Endothelial cell of umbilical vein (primary cell): Measurements from ENCODE around the gene RTN1. TPM values are rescaled to one million over a fixed set of nuclear protein-coding genes. Genes with fewer than 3 reads are reported as not detected.

Experiments
- BruUV-seq: library from RNA; stranded (reverse); fragments of 400-500 nt; replicated peaks from 2 replicates; lab custom pipeline; 2021; lab: Mats Ljungman, UMichigan
- CTCF ChIA-PET: fragments of 300-600, 350-600 bp; sonication (Branson Sonifier 250); formaldehyde crosslinking; loops from one replicate; lab custom pipeline; 2021; ENCODE audit warnings: antibody characterized with exemption, inconsistent platforms; lab: Charles Lee
- POLR2A ChIA-PET: fragments of 300-600, 350-600 bp; sonication (Branson Sonifier 250); formaldehyde crosslinking; loops from one replicate; lab custom pipeline; 2021; ENCODE audit warnings: antibody characterized with exemption, inconsistent platforms; lab: Charles Lee
- DNase-seq: peaks from one replicate; pipeline ENCODE4 v3.0.0-alpha.2; 2011; ENCODE audit warnings: low read depth, low spot score
- FAIRE-seq: peaks from 2 replicates; lab custom pipeline; 2011; peaks lifted over from hg19 to GRCh38; lab: Jason Lieb, UNC
- H2AFZ ChIP-seq: 2 replicates; pipeline ENCODE4 v1.6.0; 2012; ENCODE audit warnings: low read depth, low read length, control low read depth, inconsistent platforms
- H3K27ac ChIP-seq: 2 replicates; pipeline ENCODE4 v1.5.1; 2011; ENCODE audit warnings: low read depth, mild to moderate bottlenecking, control low read depth, low read length, moderate library complexity; ENCODE audit not compliant: insufficient read depth
- H3K27me3 ChIP-seq, 2 experiments: 2 replicates each; pipeline versions ENCODE4 v1.6.0 to v1.6.1; 2011; ENCODE audit warnings: low read length in 2 of 2, mixed read lengths in 1 of 2; ENCODE audit not compliant: control insufficient read depth in 2 of 2, insufficient read depth in 2 of 2
- H3K36me3 ChIP-seq, 2 experiments: 2 replicates in 1 of 2; 3 replicates in 1 of 2; pipeline ENCODE4 v1.5.1; 2011; ENCODE audit warnings: low read length in 2 of 2, mild to moderate bottlenecking in 1 of 2, moderate library complexity in 1 of 2; ENCODE audit not compliant: control insufficient read depth in 2 of 2, insufficient read depth in 2 of 2; ENCODE audit errors: extremely low read depth in 1 of 2
- H3K4me1 ChIP-seq: 3 replicates; pipeline ENCODE4 v1.5.1; 2011; ENCODE audit warnings: mild to moderate bottlenecking, low read length; ENCODE audit not compliant: control insufficient read depth, insufficient read depth; ENCODE audit errors: extremely low read depth
- H3K4me2 ChIP-seq: 2 replicates; pipeline ENCODE4 v1.6.1; 2011; ENCODE audit warnings: low read length, control low read depth, mixed read lengths; ENCODE audit not compliant: insufficient read depth
- H3K4me3 ChIP-seq, 3 experiments: fragments of 200-600 bp in 1 of 3; sonication (generic), shearing (Covaris generic) in 1 of 3; replicated peaks in 1 of 3; 2 replicates each; pipeline ENCODE4 v1.5.1; 2011 to 2016; ENCODE audit warnings: control low read depth in 3 of 3, low read length in 3 of 3, mild to moderate bottlenecking in 2 of 3, inconsistent platforms in 1 of 3, low read depth in 1 of 3, moderate library complexity in 1 of 3; ENCODE audit not compliant: insufficient read depth in 1 of 3
- H3K79me2 ChIP-seq: 2 replicates; pipeline ENCODE4 v1.6.0; 2012; ENCODE audit warnings: low read length, inconsistent platforms; ENCODE audit not compliant: control insufficient read depth, insufficient read depth
- H3K9ac ChIP-seq: replicated peaks from 2 replicates; pipeline ENCODE3; 2011; ENCODE audit warnings: low read length, control low read depth; ENCODE audit not compliant: insufficient read depth; ENCODE audit errors: extremely low read depth
- H3K9me1 ChIP-seq: replicated peaks from 3 replicates; pipeline ENCODE4 v1.6.0; 2011; ENCODE audit warnings: mild to moderate bottlenecking, low read length; ENCODE audit not compliant: control insufficient read depth, insufficient read depth; ENCODE audit errors: extremely low read depth
- H3K9me3 ChIP-seq: replicated peaks from 2 replicates; pipeline ENCODE4 v1.5.1; 2012; ENCODE audit warnings: low read length, inconsistent platforms; ENCODE audit not compliant: control insufficient read depth, insufficient read depth
- H4K20me1 ChIP-seq: replicated peaks from 2 replicates; pipeline ENCODE3; 2011; ENCODE audit warnings: mild to moderate bottlenecking, low read length; ENCODE audit not compliant: control insufficient read depth, insufficient read depth; ENCODE audit errors: extremely low read depth
- CTCF ChIP-seq, 2 donors: IDR thresholded peaks; 1 replicate in 1 of 2; 2 replicates in 1 of 2; pipeline ENCODE4 v1.5.1; 2011; ENCODE audit warnings: low read length in 2 of 2, mild to moderate bottlenecking in 2 of 2, moderate library complexity in 2 of 2, control low read depth in 1 of 2, inconsistent platforms in 1 of 2, low read depth in 1 of 2; ENCODE audit not compliant: insufficient read depth in 1 of 2; ENCODE audit errors: extremely low read depth in 1 of 2
- EZH2 ChIP-seq: IDR thresholded peaks from 2 replicates; pipeline ENCODE4 v1.6.1; 2012; ENCODE audit warnings: borderline replicate concordance, low read depth, mild to moderate bottlenecking, moderate library complexity, low read length, inconsistent platforms; ENCODE audit not compliant: severe bottlenecking
- FOS ChIP-seq: IDR thresholded peaks from 2 replicates; pipeline ENCODE4 v1.6.1; 2011; ENCODE audit warnings: mild to moderate bottlenecking, low read length, moderate library complexity, borderline replicate concordance; ENCODE audit not compliant: insufficient read depth
- GATA2 ChIP-seq: IDR thresholded peaks from 2 replicates; pipeline ENCODE4 v1.7.0; 2011; ENCODE audit warnings: low read depth, mild to moderate bottlenecking, moderate library complexity, mixed read lengths, low read length; ENCODE audit not compliant: insufficient read length, insufficient read depth
- JUN ChIP-seq: IDR thresholded peaks from 2 replicates; pipeline ENCODE4 v1.6.1; 2011; ENCODE audit warnings: borderline replicate concordance, low read depth; ENCODE audit not compliant: insufficient read length, insufficient read depth
- MYC ChIP-seq: IDR thresholded peaks from one replicate; pipeline ENCODE4 v1.6.1; 2011; ENCODE audit warnings: mild to moderate bottlenecking, low read depth, low read length
- POLR2A ChIP-seq: IDR thresholded peaks from 2 replicates; pipeline ENCODE4 v1.6.1; 2012; ENCODE audit warnings: low read depth, mild to moderate bottlenecking, control low read depth, low read length
- POLR2AphosphoS5 ChIP-seq: IDR thresholded peaks from 2 replicates; pipeline ENCODE4 v1.6.1; 2012; ENCODE audit warnings: low read depth, mild to moderate bottlenecking, control low read depth, low read length, moderate library complexity; ENCODE audit not compliant: insufficient read depth
- dilution Hi-C: fragments of 300-500 bp; cut with MboI; formaldehyde crosslinking; loops from one replicate; pipeline ENCODE4 v1.15.0; 2019; ENCODE audit warnings: low sequenced_read_pairs; ENCODE audit not compliant: extremely low pct_ligation_motif_present
- intact Hi-C: fragments of 100-400 bp; cut with micrococcal nuclease; formaldehyde crosslinking; loops from one replicate; pipeline ENCODE4 v1.10.0; 2022
- polyA plus RNA-seq, 4 experiments: library from polyadenylated mRNA; depleted of rRNA in 3 of 4; stranded (reverse) in 3 of 4; unstranded in 1 of 4; fragments of >200 nt; gene quantifications; 2 replicates each; pipeline versions ENCODE4 v1.2.1 to v1.2.3, GENCODE V29; 2011 to 2012; ENCODE audit warnings: missing spikeins in 1 of 4
- total RNA-seq: library from RNA; stranded (reverse); gene quantifications from 2 replicates; pipeline ENCODE4 v1.2.3, GENCODE V29; 2021
- TF ChIP-seq, protein P1 (sequence below): IDR thresholded peaks from 2 replicates; pipeline ENCODE4 v1.6.1; 2011; ENCODE audit not compliant: insufficient read depth, insufficient read length

The RTN1 gene
- total and polyA plus RNA-seq, 2 donors (not counting 3 experiments of a cell fraction or from before 2014, with no cell fraction given): 0.10 to 0.29 TPM

GRCh38 chr14:59679872-59680271 is 190.7 kb downstream of the RTN1 start:
- no peak for TF ChIP-seq POLR2AphosphoS5
- TF ChIP-seq POLR2A: no peak
- TF ChIP-seq GATA2: no peak
- no peak for TF ChIP-seq MYC
- TF ChIP-seq CTCF (IDR thresholded peaks at IDR 0.05; ENCODE audit: extremely low read depth in 1 of 2, insufficient read depth in 1 of 2, low read depth in 1 of 2, low read length in 2 of 2): no peak
- TF ChIP-seq FOS: no peak
- TF ChIP-seq JUN: no peak
- TF ChIP-seq, protein P1, sequence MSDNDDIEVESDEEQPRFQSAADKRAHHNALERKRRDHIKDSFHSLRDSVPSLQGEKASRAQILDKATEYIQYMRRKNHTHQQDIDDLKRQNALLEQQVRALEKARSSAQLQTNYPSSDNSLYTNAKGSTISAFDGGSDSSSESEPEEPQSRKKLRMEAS: no peak
- no peak for TF ChIP-seq EZH2
- ChIA-PET CTCF (interaction anchor here (2.4 to 2.6 kb wide), 2 partner anchors 9 to 218 kb away, joined by 9 to 14 read pairs; no protein-coding TSS in a partner anchor), POLR2A (no interaction called here)
- no peak overlapping the region for H3K27ac ChIP-seq
- H3K4me2 ChIP-seq: no peak overlapping the region
- no peak overlapping the region for H3K4me3 ChIP-seq
- intact Hi-C loops (no loop called here), dilution Hi-C loops (no loop called here)
- H3K9me1 ChIP-seq: no peaks in the 10 kb centered on the region
- no TSS peak for BruUV-seq
- H3K79me2 ChIP-seq: no peaks in the 10 kb centered on the region
- no peaks in the 10 kb centered on the region for H3K9me3 ChIP-seq
- H2AFZ ChIP-seq: no peak overlapping the region
- H3K9ac ChIP-seq: no peak overlapping the region
- FAIRE-seq (no peak), DNase-seq (no peak)
- no peaks in the 10 kb centered on the region for H4K20me1 ChIP-seq
- no peaks in the 10 kb centered on the region for H3K36me3 ChIP-seq
- no peaks in the 10 kb centered on the region for H3K4me1 ChIP-seq
- peaks cover 2 to 7% of the 10 kb centered on the region in 2 experiments for H3K27me3 ChIP-seq
